Fibroblast of lung (primary cell): ENCODE data around the gene BCAS3.

ENCODE experiments used
- EZH2 ChIP-seq: IDR thresholded peaks from 2 replicates; pipeline ENCODE4 v1.5.1; 2012; ENCODE audit warnings: low read length, control low read depth, mild to moderate bottlenecking; ENCODE audit errors: missing control alignments
- TF ChIP-seq, protein P1 (sequence below), 2 donors: IDR thresholded peaks in 1 of 2; conservative IDR thresholded peaks in 1 of 2; 1 replicate in 1 of 2; 2 replicates in 1 of 2; pipeline ENCODE4 v1.5.1; 2011 to 2012; ENCODE audit warnings: low read length in 2 of 2, control low read depth in 1 of 2, inconsistent platforms in 1 of 2, low read depth in 1 of 2, mild to moderate bottlenecking in 1 of 2

DNA sequence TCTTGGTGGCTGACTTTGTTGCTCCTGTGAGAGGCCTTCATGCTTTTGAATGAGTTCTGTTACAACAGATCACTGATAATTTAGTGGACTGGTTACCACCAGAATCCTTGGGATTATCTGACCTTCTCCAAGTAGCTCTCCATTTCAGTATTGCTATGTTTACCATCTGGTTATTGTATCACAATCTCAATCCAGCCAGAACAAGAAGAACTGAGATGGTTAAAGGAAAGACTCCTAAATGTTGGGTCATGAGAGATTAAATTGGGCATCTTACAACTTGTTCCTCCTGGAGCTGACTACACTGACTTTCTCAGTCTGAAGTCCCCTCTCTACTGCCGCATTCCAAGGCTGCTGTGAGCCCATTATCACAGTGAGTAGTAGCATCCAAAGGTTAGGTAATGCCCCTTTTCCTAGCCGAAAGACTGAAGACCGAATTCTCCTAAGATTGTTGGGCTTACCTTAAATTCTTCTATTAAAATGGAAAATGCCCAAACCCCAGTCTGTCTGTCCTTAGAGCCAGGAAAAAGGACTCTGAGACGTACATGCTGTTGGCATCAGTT is 540.3 kb downstream of the BCAS3 start:
- TF ChIP-seq, protein P1, sequence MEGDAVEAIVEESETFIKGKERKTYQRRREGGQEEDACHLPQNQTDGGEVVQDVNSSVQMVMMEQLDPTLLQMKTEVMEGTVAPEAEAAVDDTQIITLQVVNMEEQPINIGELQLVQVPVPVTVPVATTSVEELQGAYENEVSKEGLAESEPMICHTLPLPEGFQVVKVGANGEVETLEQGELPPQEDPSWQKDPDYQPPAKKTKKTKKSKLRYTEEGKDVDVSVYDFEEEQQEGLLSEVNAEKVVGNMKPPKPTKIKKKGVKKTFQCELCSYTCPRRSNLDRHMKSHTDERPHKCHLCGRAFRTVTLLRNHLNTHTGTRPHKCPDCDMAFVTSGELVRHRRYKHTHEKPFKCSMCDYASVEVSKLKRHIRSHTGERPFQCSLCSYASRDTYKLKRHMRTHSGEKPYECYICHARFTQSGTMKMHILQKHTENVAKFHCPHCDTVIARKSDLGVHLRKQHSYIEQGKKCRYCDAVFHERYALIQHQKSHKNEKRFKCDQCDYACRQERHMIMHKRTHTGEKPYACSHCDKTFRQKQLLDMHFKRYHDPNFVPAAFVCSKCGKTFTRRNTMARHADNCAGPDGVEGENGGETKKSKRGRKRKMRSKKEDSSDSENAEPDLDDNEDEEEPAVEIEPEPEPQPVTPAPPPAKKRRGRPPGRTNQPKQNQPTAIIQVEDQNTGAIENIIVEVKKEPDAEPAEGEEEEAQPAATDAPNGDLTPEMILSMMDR (conservative IDR thresholded peaks at IDR 0.05 in 1 of 2, IDR thresholded peaks at IDR 0.05 in 1 of 2; ENCODE audit: low read depth in 1 of 2, low read length in 2 of 2), result no peak
- TF ChIP-seq EZH2, result no peak
